GM13977 (cell line): Measurements from ENCODE around the gene SH3BP4.

Experiments used
- DNase-seq: peaks from one replicate; pipeline ENCODE4 v3.0.0; 2012; ENCODE audit warnings: low spot score
- in situ Hi-C: fragments of 300-500 bp; cut with MboI; formaldehyde crosslinking; loops from one replicate; pipeline ENCODE4 v1.12.0; 2022; ENCODE audit warnings: low sequenced_read_pairs, low pct_unique_long_range_greater_than_20kb, mixed read lengths, inconsistent platforms; ENCODE audit not compliant: unreplicated experiment
- TF ChIP-seq, protein P1 (sequence below): IDR thresholded peaks from 2 replicates; pipeline ENCODE4 v1.5.1; 2012; ENCODE audit warnings: mild to moderate bottlenecking, control low read depth; ENCODE audit not compliant: insufficient read depth; ENCODE audit errors: extremely low read depth, missing control alignments

The SH3BP4 gene

DNA sequence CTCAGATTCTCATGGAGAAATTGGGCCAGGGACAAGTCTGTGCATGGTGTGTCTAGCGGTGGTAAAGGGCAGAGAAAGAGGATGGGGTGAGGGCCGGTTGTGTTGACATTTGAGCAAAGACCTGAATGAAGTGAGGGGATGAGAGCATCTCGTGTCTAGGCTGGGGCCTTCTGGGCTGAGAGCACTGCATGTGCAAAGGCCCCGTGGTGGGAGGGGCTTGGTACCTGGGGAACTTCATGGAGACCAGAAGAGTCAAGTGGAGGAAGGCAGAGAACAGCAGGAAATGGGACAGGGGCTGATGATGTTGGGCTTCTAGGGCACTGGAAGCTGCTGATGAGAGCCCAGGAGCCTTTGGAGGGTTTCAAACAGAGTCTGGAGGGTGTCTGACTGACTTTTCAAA, 76.8 kb downstream of the SH3BP4 start:
- TF ChIP-seq, protein P1, sequence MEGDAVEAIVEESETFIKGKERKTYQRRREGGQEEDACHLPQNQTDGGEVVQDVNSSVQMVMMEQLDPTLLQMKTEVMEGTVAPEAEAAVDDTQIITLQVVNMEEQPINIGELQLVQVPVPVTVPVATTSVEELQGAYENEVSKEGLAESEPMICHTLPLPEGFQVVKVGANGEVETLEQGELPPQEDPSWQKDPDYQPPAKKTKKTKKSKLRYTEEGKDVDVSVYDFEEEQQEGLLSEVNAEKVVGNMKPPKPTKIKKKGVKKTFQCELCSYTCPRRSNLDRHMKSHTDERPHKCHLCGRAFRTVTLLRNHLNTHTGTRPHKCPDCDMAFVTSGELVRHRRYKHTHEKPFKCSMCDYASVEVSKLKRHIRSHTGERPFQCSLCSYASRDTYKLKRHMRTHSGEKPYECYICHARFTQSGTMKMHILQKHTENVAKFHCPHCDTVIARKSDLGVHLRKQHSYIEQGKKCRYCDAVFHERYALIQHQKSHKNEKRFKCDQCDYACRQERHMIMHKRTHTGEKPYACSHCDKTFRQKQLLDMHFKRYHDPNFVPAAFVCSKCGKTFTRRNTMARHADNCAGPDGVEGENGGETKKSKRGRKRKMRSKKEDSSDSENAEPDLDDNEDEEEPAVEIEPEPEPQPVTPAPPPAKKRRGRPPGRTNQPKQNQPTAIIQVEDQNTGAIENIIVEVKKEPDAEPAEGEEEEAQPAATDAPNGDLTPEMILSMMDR = no peak
- DNase-seq = no peak
- in situ Hi-C loops = no loop called here

DNA sequence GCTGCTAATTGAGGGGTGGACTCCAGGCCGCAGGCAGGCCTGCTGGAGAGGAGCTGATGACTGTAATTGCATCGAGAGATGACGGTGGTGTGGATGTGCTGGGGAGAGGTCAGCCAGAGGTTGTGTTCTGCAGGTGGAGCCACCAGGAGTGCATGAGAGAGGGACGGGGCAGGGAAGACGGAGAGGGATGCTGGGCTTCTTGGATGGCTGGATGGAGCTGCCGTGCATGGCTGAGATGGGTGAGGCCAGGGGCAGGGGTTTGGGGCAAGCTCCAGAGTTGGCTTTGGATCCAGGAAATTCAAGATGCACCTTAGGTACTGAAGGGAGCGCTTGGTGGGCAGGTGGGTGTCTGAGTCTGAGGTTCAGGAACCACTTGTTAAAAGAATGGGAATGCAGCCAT, 77.2 kb downstream of the SH3BP4 start:
- in situ Hi-C loops = no loop called here
- TF ChIP-seq, protein P1 = no peak
- no peak for DNase-seq

DNA sequence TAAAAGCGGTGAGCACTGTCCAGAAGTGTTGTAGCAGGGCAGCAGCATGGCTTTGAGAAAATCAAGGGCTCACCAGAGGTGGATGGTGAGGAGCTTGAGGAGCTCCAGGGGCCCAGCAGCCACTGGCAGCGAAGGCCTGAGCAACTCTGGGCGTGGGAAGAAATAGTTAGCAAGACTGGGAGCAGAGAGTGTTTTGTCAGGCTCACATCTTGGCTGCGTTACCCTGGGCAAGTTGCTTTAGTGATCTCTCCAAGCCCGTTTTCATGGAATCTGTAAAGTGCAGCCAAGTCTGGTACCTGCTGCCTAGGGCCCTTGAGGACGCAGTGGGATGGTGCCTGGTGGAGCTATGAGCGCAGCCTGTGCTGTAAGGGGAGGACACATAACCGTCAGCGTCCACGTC, 78.3 kb downstream of the SH3BP4 start:
- no peak for DNase-seq
- TF ChIP-seq, protein P1 = no peak
- in situ Hi-C loops = no loop called here

DNA sequence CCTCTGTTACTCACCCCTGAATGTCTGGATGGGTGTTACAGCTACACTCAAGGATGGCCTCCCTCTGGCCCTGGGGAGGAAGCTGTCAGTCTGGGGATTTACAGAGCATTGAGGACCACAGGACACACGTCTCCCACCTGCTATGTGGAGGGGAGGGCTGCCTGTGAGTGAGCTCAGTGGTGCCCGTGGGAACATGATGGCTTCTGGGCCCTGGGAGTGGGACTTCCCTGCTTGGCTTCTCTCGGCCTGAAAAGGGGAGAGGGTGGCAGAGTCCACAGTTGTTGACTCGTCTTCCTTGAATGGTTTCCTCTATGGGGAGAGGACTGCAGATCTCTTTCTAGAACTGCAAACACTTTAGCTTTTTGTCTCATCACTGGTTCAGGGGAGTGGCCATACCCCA, 79.1 kb downstream of the SH3BP4 start:
- no peak for DNase-seq
- in situ Hi-C loops = no loop called here
- TF ChIP-seq, protein P1 = no peak

DNA sequence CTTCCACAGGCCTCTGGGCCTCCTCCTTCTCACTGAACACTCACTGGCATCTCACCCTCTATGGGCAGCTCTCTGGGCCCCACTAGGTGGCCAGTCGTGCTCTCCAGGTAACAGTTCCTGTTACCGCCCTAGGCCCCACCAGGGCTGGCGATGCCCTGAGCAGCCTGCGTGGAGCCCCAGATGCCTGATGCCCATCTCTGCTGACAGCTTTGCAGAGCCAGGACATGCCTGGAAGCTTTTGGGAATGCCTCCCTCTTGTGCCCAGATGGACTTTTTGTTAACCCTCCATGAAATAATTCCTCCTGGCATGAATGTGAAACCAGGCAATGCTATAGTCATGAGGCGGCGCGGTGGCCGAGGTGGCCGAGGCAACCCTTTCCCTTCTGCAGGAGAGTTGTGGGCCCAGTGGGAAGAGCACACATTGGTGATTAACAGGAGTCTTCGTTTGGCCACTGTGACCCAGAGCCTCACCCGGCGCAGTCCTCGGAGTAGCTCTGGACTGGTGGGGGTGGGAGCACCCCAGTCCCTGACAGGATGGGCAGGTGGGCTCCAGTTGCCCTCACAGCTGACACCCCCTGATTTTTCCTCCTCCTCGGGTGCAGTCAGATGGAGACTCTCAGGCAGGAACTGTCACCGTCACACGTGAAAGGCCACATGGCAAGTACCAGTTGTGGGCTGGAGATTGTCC, 80.0 kb downstream of the SH3BP4 start:
- DNase-seq = no peak
- in situ Hi-C loops = no loop called here
- TF ChIP-seq, protein P1 = no peak

DNA sequence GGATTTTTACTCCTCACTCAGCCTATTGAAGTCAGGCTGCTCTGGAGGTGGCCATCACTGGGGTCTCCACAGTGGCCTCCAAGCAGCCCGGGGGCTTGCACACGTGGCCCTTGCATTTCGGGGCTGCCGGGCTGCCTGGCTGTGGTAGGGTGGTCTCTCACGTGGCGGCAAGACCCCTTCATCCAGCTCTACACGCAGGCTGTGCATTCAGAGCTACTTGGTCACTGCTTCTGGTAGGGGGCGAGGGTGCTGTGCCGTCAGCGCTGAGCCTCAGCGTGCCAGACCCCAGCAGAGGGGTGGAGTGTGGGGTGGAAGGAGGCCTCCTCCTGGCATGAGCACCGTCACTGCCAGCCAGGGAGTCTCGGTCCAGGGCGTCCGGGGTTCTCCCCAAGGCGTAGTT, 80.6 kb downstream of the SH3BP4 start:
- TF ChIP-seq, protein P1 = no peak
- in situ Hi-C loops = no loop called here
- no peak for DNase-seq
